T-helper 22 cell (primary cell): ENCODE data around the gene PIAS1.
"Not testable (repeated sequence)": the region's sequence is repeated elsewhere in the genome, so short reads cannot be mapped to it uniquely, and the experiment has no call there.

Experiments used
- DNase-seq: peaks from one replicate; pipeline ENCODE4 v3.0.0-alpha.2; 2020; ENCODE audit warnings: low read depth

Gene PIAS1

DNA sequence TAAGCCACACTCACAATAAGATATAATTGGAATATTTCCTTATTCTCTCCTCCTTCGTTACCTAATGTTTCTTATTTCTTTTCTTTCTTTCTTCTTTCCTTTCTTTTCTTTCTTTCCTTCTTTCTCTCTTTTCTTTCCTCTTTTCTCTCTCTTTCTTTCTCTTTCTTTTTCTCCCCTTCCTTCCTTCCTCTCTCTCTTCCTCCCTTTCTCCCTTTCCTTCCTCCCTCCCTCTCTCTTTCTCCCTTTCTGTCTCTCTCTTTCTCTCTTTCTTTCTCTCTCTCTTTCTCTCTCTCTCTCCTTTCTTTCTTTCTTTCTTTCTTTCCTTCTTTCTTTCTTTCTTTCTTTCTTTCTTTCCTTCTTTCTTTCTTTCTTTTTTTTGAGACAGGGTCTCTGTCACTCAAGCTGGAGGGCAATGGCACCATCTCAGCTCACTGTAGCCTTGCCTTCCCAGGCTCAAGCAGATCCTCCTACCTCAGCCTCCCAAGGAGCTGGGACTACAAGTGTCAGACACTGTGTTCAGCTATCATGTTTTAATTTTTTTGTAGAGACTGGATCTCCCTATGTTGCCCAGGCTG is 19.3 kb upstream of the PIAS1 start:
- no peak for DNase-seq

DNA sequence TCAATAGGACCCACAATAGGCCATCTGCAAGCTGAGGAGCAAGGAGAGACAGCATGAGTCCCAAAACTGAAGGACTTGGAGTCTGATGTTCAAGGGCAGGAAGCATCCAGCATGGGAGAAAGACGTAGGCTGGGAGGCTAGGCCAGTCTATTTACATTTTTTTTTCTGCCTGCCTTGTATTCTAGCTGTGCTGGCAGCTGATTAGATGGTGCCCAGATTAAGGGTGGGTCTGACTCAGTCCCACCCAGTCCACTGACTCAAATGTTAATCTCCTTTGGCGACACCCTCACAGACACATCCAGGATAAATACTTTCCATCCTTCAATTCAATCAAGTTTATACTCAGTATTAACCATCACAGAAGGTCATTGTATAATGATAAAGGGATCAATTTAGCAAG is 15.9 kb upstream of the PIAS1 start:
- DNase-seq = no peak

DNA sequence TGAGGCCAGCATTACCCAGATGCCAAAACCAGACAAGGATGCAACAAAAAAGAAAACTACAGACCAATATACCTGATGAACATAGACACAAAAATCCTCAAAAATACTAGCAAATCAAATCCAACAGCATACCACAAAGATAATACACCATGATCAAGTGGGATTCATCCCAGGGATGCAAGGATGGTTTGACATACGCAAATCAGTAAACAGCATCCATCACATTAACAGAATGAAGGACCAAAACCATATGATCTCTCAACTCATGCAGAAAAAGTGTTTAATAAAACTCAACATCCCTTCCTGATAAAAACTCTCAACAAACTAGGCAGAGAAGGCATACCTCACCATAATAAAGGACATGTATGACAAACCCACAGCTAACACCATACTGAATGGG is 14.0 kb upstream of the PIAS1 start:
- DNase-seq = no peak

DNA sequence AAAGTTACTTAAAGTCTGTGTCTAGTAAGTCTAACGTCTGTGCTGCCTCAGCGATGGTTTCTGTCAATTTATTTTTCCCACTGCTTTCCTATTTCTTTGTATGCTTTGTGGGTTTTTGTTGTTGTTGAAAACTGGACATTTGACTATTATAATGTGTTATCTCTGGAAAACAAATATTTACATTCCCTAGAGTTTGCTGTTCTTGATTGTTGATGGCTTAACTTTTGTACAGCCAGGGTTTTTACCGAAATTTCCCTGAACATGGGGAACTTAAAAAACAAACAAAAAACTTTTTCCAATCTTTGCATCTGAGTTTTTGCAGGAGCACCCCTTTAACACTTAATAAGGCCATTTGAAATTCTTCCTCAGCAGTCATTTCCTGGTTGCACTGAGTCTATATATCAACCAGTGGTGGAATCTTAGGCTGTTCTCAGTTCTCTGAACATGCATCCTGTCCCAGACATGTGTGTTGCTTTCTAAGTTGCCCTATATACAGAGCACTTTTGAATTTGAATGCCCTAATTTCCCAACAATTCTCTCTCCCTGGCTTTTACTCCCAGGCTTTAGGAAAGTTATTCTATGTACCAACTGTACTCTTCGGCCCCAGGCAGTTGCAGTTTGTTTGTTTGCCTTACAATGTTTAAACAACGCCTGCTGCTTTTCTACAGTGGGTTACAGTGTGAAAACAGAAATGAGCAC is 11.8 kb upstream of the PIAS1 start:
- DNase-seq = no peak

DNA sequence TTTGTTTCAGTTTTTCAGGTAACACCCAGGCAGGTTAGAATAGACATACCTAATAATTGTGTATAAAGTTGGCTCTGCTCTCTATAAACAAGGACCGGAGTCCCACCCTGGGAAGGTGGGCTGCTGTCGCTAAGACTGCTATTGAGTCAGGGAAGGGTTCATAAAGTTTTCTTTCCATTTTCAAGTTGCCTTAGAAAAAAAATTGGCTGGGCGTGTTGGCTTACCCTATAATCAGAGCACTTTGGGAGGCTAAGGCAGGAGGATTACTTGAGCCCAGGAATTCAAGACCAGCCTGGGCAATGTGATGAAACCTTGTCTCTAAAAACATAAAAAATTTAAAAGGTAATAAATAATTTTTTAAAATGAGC is 11.3 kb upstream of the PIAS1 start:
- DNase-seq = no peak

DNA sequence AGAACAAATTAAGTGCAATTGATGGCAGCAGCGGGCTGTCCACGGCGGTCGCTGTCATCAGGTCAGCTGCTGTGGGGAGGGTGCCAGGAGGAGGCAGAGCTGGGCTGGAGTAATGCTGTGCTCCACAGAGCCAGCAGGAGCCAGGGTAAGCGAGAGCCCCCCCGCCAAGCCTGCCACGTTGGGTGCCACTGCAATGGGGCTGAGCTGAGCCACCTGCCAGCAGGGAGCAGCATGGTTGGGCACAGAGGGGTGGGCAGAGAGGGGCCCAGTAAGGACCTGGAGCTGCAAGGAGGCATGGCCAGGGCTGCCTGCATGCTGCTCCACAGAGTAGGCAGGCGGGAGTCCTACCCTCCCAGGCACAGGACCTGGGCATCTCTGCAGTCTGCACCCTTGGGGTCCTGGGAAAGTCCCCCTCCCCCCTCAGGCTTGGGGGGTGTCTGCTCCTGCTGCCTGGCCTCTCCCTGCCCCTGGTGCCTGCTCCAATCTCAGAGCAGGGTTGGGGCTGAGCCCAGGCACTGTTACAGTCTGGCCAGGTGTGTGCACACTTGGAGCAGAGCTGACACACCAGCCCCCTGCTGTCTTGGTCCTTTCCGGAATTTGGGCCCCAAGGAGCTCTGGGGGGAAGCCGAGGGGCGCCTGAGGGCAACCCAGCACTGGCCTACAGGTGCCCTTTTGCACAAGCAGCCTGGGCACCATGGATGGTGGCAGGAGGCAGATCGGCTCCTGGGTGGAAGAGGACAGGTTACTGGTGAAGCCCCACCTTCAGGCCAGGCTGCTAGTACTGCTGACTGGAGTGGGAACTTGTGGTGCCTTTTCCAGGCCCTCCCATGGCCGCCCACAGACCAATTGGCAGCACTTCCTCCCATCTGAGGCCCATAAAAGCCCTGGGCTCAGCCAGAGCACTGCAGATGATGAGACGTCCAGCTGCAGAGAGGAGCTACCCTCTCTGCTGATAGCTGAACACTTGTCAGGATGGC is 8.5 kb upstream of the PIAS1 start:
- no peak for DNase-seq

DNA sequence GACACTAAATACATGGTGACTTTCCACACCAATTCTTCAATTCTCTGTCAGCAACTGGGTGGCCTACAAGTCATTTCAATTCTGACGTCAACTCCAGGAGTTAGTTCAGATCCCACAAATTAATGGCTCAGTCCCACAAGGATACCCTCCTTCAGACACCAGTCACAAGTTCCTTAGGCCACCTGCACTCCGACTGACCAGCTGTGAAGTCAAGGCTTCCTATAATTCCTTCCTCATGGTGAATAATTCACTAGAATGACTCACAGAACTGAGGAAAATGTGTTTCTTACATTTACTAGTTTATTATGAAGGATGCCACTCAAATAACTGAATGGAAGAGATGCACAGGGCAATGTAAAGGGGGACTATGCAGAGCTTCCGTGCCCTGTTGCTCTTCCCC is 6.3 kb upstream of the PIAS1 start:
- DNase-seq = no peak

DNA sequence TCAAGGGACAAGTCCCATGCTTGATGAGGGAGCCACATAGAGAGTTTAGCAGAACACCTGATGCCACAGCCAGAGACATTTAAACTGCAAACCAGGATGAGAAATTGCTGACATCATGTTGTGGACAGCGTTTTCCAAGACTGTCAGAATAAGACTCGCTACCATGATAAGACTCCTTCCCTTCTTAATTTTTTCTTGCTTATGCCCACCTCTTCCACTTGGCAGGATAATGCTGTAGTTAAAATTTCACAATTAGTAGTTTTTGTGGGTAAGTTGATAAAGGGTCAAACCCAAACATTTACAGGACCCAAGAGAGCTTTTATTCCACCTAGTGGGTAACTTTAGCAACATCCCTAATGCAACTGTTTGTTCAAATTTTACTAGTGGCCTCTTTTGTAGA is 3.0 kb upstream of the PIAS1 start:
- DNase-seq = no peak

DNA sequence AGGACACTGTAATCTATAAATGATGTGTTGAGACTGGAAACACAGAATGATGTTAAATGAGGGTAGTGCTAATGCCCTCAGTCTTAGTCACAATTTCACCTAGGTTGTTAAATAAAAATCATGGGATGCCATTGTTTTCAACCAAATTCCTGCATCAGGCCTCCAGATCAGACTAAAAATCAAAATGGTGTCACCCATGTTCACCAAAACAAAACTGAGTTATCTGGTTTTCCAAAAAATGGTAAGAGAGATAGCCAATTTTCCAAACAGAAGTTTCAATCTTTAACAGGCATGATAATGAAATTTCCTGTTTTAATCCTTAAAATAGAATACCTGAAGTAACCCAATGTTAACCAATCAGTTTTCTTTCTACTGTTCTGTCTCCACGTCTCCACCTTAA is 2.2 kb upstream of the PIAS1 start:
- DNase-seq = no peak

DNA sequence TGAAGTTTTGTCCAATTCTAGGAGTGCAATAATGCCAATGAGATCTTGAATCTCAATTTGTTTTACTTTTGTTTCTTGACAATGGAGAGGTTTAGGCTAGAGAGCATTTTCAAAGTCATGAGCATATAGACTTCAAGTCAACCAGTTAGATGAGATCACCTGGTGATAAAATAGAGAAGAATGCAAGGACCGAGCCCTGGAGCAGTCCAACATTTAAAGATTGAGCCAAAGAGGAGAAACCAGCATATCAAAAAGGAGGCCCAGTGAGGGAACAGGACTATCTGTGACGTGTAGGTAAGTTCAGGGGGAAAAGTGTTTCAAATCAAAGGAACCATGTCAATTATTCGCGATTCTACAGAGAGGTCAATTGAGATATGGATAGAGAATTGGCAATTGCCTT is 1.7 kb upstream of the PIAS1 start:
- no peak for DNase-seq

DNA sequence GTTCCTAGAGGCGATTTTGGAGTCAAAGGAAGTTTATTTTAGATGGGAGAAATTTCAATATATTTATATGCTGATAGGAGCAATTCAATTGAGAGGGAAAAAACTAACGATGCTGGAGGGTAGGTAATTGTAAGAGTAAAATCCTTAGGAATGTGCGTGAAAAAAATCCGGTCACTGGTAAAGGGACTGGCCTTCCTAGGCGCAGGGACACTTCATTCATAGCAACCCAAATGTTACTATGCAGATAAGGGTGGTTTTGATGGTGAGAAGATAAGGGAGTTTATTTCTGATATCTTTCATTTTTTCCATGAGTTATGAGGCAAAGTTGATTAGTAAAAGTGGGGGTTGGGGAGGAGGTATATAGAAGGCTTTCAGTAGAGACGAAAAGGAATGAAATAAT is 1.1 kb upstream of the PIAS1 start:
- no peak for DNase-seq

DNA sequence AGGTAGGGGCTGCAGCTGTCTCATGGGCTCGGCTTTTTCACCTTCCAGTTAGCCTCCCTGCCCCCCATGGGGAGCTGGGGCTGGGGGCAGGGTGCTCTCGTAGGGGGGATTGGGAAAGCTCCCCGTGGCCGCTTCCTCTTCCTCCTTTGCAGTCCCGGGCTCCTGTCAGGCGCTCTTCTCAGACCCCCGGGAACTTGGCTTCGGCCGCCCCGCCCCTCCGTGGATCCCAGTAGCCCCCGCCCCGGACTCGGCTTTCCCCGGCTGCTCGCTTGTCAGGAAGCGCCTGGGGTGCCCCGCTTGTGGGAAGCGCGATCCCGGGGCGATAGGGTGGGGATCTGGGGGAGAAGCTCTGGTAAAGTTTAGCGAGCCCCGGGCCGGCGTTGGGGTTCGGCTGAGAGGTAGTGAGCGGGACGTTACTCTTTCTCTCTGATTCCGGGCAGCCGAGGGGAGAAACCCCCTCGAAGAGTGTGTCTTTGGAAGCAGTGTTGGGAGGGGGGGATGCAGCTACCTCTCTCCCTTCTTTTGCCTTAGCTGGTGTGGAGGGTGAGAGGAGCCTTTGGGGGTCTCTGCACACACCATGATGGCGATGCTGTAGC is 611 bp downstream of the PIAS1 start:
- DNase-seq = peak; percentile 38

DNA sequence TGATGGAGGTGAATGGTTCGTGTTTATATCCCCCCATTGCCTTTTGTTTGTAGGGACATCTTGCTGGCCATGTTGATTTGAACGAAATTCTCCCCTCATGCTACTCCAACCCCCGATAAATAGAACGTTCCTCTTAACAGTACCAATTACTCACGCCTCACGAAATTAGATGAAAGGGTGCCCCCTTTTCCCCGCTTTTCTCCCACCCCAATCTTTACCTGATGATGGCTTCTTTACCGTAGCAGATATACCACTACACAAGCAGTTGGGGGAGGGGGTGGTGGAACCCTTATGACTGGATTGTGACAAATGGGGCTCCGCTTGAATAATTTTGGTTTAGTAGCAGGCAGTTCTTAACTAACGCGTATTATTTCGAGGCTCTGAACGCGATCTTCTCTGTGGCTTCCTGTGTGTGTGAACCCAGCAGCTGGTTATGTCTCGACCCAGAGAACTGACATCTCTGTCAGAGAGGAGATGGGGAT is 1.1 kb downstream of the PIAS1 start:
- peak; percentile 16 for DNase-seq

DNA sequence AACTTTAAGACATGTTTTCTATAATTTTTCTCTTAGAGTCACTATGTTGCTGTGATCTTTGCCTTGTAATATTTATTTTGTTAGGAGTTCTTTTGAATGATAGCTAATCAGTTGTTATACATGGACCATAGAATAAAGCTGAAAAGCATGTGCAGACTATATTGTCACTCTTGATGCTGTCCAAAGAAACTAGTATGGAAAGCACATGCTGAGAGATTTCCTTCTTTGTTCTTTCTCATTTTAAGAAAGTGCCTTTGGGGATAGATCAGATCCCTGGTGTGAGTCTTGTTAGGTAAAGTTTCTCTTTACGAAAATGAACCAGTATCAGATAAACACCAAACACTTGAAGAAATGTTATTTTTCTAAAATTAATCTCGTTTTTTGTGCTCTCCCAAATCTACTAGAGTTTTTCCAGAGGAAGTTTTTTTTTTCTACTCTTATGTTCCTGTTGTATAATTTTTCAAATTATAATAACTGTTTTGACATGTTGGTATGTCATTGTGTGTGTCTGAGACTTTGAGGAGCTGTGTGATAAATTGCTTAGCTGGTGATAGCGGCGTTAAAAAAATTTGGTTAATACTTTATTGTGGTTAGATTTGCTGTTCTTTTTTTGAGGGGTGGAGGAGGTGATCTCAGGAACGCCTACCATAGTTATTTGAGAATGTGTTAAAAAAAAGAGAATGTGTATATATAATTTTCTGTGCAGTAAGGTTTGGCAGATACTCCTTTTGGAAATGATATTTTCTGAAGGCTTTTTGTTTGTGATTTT is 2.2 kb downstream of the PIAS1 start:
- no peak for DNase-seq

DNA sequence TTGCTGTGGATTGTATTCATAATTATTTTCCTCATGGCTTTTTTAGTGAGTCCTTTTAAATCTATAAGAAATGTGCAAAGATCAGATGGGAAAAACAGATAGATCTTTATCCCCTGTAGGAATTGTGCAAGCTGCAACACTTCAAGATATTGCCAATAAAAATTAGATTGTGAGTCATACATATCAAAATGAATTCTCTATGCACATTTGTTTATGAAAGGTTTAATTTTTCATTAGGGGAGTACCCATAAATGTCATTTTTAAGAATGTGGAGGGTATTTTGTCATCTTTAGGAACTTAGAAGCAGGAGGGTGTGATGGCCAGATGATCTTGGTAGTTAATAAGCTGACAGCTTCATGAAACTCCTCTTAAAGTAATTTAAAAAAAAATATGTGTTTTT is 2.9 kb downstream of the PIAS1 start:
- no peak for DNase-seq

DNA sequence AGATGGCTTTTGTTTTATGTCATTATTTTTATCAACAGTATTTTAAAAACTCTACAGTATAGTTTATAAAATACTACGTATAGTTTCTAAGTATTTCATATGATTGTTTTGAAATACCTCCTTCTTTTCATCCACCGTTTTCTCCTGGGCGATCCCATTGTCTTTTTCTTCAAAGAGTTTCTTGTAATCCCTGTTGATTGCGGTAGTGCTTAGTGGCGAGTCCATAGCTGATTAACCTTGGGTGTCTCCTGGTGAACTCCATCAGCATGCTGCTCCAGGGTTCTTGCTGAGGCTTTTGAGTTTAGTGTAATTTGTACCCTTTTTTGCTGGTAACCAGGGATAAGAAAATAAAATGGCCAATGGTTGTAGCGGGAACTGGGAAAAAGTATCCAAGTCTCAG is 3.6 kb downstream of the PIAS1 start:
- no peak for DNase-seq

DNA sequence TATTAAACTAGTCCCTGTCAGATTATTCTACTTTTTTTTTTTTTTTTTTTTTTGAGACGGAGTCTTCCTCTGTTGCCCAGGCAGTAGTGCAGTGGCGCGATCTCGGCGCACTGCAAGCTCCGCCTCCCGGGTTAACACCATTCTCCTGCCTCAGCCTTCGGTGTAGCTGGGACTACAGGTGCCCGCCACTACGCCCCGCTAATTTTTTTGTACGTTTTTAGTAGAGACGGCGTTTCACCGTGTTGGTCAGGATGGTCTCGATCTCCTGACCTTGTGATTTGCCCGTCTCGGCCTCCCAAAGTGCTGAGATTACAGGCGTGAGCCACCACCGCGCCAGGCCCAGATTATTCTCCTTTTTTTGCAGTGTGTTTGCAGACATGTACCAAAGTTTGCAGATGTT is 4.9 kb downstream of the PIAS1 start:
- not testable (repeated sequence) for DNase-seq

DNA sequence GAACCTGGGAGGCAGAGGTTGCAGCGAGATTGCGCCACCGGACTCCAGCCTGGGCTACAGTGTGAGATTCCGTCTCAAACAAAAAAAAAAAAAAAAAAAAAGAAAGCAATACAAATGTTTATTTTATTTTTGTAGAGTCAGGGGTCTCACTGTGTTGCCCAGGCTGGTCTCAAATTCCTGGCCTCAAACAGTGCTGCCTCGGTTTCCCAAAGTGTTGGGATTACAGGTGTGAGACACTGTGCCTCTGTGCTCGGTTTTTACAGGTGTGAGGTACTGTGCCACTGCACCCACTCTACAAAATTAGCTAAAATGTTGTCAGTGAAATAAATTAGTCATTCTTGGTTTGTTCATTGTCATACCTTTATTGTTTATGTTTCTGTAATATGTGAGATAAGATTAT is 5.5 kb downstream of the PIAS1 start:
- DNase-seq = no peak

DNA sequence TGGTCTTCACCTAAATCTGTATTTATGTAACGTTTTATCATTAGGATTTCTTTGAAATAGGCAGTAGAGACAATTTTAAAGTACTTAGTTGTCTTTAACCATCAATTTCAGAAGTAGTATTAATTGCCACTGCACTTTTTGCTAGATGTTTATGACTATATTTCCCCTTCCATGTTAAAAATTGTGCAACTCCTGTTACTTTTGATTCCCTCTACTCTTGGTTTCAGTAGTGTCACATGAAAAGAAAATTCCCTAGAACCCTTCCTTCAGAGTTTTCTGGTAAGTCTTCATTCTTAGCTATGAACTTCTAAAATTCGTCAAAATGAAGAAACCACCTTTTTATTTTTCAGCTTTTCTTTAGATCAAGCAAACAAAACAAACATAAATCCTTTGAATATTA is 7.1 kb downstream of the PIAS1 start:
- DNase-seq = no peak

DNA sequence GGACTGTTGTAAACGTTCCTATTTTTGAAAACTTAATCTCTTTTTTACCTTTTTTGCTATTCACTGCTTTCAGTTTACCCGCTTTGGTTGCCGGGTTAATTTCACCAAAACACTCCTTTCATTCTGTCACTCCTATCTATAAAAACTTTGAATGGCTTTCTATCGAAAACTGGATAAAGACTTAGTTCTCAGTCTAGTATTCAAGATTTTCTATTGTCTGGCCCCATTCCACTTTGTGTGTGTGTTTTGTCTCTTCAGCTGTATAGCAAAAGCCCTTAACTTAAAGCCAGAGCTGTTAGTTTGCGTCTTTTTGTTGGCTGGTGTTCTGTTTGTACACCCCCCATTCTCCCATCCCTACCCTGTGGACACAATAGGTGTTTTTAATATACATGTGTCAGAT is 7.5 kb downstream of the PIAS1 start:
- DNase-seq = no peak

DNA sequence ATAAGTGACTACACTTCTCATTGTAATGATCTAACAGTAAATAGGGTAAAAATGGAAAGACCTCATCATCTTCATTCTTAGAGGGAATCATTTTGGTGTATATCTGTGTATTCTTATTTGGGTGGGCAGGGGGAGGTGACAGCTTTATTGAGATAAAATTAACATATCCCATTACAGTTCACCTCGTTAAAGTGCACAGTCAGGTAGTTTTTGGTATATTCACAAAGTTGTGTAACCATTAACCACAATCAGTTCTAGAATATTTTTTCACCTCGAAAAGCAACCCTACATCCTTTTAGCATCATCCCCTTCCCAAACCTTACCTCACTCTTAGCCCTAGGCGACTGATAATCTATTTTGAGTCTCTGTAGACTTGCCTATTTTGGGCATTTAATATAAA is 8.1 kb downstream of the PIAS1 start:
- no peak for DNase-seq

DNA sequence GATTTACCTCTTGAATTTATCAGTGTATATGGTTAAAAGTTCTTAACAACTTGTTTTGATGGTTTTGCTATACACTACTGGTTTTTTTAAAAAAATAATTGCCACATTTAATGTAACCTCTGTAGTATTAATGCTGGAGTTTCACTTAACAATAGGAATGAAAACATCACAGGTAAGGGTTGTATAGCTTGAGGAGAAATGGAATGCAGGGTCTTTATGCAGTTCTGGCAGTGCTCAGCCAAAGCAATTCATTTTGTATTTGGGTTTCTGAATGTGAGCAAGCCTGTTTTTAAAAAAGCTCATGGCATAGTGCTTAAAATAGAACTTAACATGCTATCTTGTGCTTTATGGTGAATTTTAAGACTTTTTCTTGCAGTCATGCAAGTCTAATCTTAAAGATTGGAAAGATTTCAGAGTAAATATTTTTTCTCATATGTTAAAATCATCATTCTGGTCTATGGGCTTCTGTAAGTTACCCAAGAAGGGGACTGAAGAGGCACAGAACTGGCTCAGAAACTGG is 8.9 kb downstream of the PIAS1 start:
- DNase-seq = no peak
